B cell (primary cell): Measurements from ENCODE around the gene BCAM. TPM values are rescaled to one million over a fixed set of nuclear protein-coding genes. Genes with fewer than 3 reads are reported as not detected.

ENCODE experiments used
- ATAC-seq: fragments of 200-7000 bp; cut with Tn5 transposase; one replicate; pipeline ENCODE4 v1.10.0; 2021; ENCODE audit warnings: low read depth, mild to moderate bottlenecking, moderate number of reproducible peaks, moderate library complexity
- CTCF ChIA-PET: fragments of 350-600 bp; sonication (Branson Sonifier 250); formaldehyde crosslinking; loops from one replicate; lab custom pipeline; 2021; ENCODE audit warnings: antibody characterized with exemption, inconsistent platforms; lab: Charles Lee
- POLR2A ChIA-PET: fragments of 350-600 bp; sonication (Branson Sonifier 250); formaldehyde crosslinking; loops from one replicate; lab custom pipeline; 2021; ENCODE audit warnings: antibody characterized with exemption; lab: Charles Lee
- DNase-seq: peaks from one replicate; pipeline ENCODE4 v3.0.0; 2013
- H2AFZ ChIP-seq: 2 replicates; pipeline ENCODE4 v1.6.1; 2012; ENCODE audit warnings: mild to moderate bottlenecking, low read depth, low read length; ENCODE audit not compliant: insufficient read depth, poor library complexity, severe bottlenecking
- H3K27ac ChIP-seq, 2 donors: 1 replicate in 1 of 2; 2 replicates in 1 of 2; pipeline ENCODE4 v1.5.1; 2012 to 2013; ENCODE audit warnings: low read length in 2 of 2, mild to moderate bottlenecking in 2 of 2, moderate library complexity in 1 of 2
- H3K27me3 ChIP-seq, 4 experiments: fragments of 200-600 bp in 1 of 4; sonication (generic) in 1 of 4; replicated peaks in 1 of 4; 1 replicate in 2 of 4; 2 replicates in 2 of 4; pipeline versions ENCODE4 v1.6.1 to v1.7.0; 2013 to 2016; ENCODE audit warnings: low read length in 3 of 4, mild to moderate bottlenecking in 2 of 4, mixed read lengths in 1 of 4, moderate library complexity in 1 of 4; ENCODE audit not compliant: insufficient read depth in 4 of 4, control insufficient read depth in 3 of 4; ENCODE audit errors: control extremely low read depth in 1 of 4
- H3K36me3 ChIP-seq, 2 experiments: replicated peaks in 1 of 2; 1 replicate in 1 of 2; 2 replicates in 1 of 2; pipeline versions ENCODE4 v1.6.1 to v1.7.1; 2013; ENCODE audit warnings: low read length in 1 of 2; ENCODE audit not compliant: insufficient read depth in 2 of 2, control insufficient read depth in 1 of 2; ENCODE audit errors: control extremely low read depth in 1 of 2, extremely low read depth in 1 of 2
- H3K4me1 ChIP-seq, 2 donors: fragments of 200-600 bp in 1 of 2; sonication (generic) in 1 of 2; 1 replicate in 1 of 2; 2 replicates in 1 of 2; pipeline versions ENCODE4 v1.5.1 to v1.6.1; 2013 to 2017; ENCODE audit warnings: low read length in 2 of 2; ENCODE audit not compliant: control insufficient read depth in 2 of 2, insufficient read depth in 2 of 2
- H3K4me2 ChIP-seq: replicated peaks from 2 replicates; pipeline ENCODE3; 2012; ENCODE audit warnings: mild to moderate bottlenecking, low read depth, low read length; ENCODE audit not compliant: poor library complexity, severe bottlenecking
- H3K4me3 ChIP-seq, 5 experiments: fragments of 200-600 bp in 1 of 5; sonication (generic) in 1 of 5; 1 replicate in 3 of 5; 2 replicates in 2 of 5; pipeline versions ENCODE4 v1.5.1 to v1.7.0; 2011 to 2016; ENCODE audit warnings: low read length in 4 of 5, mild to moderate bottlenecking in 4 of 5, low read depth in 2 of 5, control low read depth in 1 of 5, moderate library complexity in 1 of 5; ENCODE audit not compliant: insufficient read depth in 1 of 5; ENCODE audit errors: control extremely low read depth in 1 of 5, extremely low read depth in 1 of 5
- H3K79me2 ChIP-seq: fragments of 200-600 bp; sonication (generic); one replicate; pipeline ENCODE4 v1.6.0; 2016; ENCODE audit warnings: low read length; ENCODE audit not compliant: control insufficient read depth, insufficient read depth
- H3K9ac ChIP-seq: fragments of 200-600 bp; sonication (generic); 2 replicates; pipeline ENCODE4 v1.6.1; 2017; ENCODE audit warnings: mild to moderate bottlenecking, low read length, moderate library complexity
- H3K9me3 ChIP-seq, 3 donors: one replicate each; pipeline versions ENCODE4 v1.6.1 to v1.7.1; 2013; ENCODE audit warnings: low read length in 2 of 3; ENCODE audit not compliant: control insufficient read depth in 2 of 3, insufficient read depth in 1 of 3; ENCODE audit errors: control extremely low read depth in 1 of 3
- H4K20me1 ChIP-seq: 2 replicates; pipeline ENCODE4 v1.6.0; 2012; ENCODE audit warnings: mild to moderate bottlenecking, low read length; ENCODE audit not compliant: insufficient read depth, control insufficient read depth, poor library complexity, severe bottlenecking
- H3K27ac Mint-ChIP-seq: one replicate; pipeline ENCODE4 v1.8.0; 2021; ENCODE audit warnings: mixed read lengths
- H3K27me3 Mint-ChIP-seq: one replicate; pipeline ENCODE4 v1.8.0; 2021; ENCODE audit warnings: mixed read lengths
- H3K4me1 Mint-ChIP-seq: one replicate; pipeline ENCODE4 v1.8.0; 2021; ENCODE audit warnings: mixed read lengths
- H3K4me3 Mint-ChIP-seq: one replicate; pipeline ENCODE4 v1.8.0; 2021; ENCODE audit warnings: mixed read lengths
- H3K9me3 Mint-ChIP-seq: one replicate; pipeline ENCODE4 v1.8.0; 2022; ENCODE audit warnings: mixed read lengths; ENCODE audit not compliant: insufficient read depth
- EZH2 ChIP-seq: IDR thresholded peaks from 2 replicates; pipeline ENCODE4 v1.6.1; 2012; ENCODE audit warnings: borderline replicate concordance, low read depth, mild to moderate bottlenecking, moderate library complexity, low read length; ENCODE audit not compliant: insufficient read depth, poor library complexity, severe bottlenecking
- WGBS: methylation state at CpG from one replicate; pipeline ENCODE4 v1.1.5; 2013; ENCODE audit warnings: missing lambda C conversion rate; ENCODE audit not compliant: insufficient coverage; 5-methylcytosine and 5-hydroxymethylcytosine counted together
- intact Hi-C: fragments of 100-400 bp; cut with micrococcal nuclease; formaldehyde crosslinking; loops from one replicate; pipeline ENCODE4 v1.10.0; 2022
- polyA minus RNA-seq: library from RNA; depleted of rRNA, polyadenylated mRNA; stranded (reverse); fragments of >200 nt; gene quantifications from 2 replicates; pipeline ENCODE4 v1.2.3, GENCODE V29; 2012
- polyA plus RNA-seq: library from polyadenylated mRNA; depleted of rRNA; stranded (reverse); fragments of >200 nt; gene quantifications from 2 replicates; pipeline ENCODE4 v1.2.3, GENCODE V29; 2012
- total RNA-seq, 2 donors: library from RNA; stranded (reverse); fragments of 120-200 nt in 1 of 2; gene quantifications; 1 replicate in 1 of 2; 2 replicates in 1 of 2; pipeline versions ENCODE4 v1.2.3 to v1.2.4, GENCODE V29; 2013 to 2022
- TF ChIP-seq, protein P1 (sequence below): fragments of 200-600 bp; IDR thresholded peaks from one replicate; pipeline ENCODE4 v1.8.0; 2022; ENCODE audit warnings: antibody characterized with exemption, mild to moderate bottlenecking

The BCAM gene
- total RNA-seq (not detected in 2 replicates), polyA plus RNA-seq (not detected in 2 replicates), polyA minus RNA-seq (0.17 and 0.36 TPM in 2 replicates)
- 1.8 TPM for total RNA-seq (2013)

GRCh38 chr19:44808463-44809371 is at the start of gene BCAM:
BCAM (plus strand) TSS chr19:44809103; CDS start chr19:44809125, 22 bp downstream.
- TF ChIP-seq, protein P1, sequence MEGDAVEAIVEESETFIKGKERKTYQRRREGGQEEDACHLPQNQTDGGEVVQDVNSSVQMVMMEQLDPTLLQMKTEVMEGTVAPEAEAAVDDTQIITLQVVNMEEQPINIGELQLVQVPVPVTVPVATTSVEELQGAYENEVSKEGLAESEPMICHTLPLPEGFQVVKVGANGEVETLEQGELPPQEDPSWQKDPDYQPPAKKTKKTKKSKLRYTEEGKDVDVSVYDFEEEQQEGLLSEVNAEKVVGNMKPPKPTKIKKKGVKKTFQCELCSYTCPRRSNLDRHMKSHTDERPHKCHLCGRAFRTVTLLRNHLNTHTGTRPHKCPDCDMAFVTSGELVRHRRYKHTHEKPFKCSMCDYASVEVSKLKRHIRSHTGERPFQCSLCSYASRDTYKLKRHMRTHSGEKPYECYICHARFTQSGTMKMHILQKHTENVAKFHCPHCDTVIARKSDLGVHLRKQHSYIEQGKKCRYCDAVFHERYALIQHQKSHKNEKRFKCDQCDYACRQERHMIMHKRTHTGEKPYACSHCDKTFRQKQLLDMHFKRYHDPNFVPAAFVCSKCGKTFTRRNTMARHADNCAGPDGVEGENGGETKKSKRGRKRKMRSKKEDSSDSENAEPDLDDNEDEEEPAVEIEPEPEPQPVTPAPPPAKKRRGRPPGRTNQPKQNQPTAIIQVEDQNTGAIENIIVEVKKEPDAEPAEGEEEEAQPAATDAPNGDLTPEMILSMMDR: no peak
- no peak for TF ChIP-seq EZH2
- H3K4me1 Mint-ChIP-seq: peaks cover 9% of the 10 kb centered on the region
- ATAC-seq: peak; percentile 28

More at GRCh38 chr19:44808463-44809371, at the start of gene BCAM:
- CTCF ChIA-PET: interaction anchor here (1.3 to 1.7 kb wide), 2 partner anchors 14 to 84 kb away, joined by 3 to 11 read pairs; no protein-coding TSS in a partner anchor
- Mint-ChIP-seq H3K27me3 (peaks cover 33% of the 10 kb centered on the region), H3K9me3 (no peaks in the 10 kb centered on the region), H3K4me3 (peak within 1 kb of the TSS; percentile 23), H3K27ac (no peak within 1 kb of the TSS)
- no peak for DNase-seq
- intact Hi-C loops: loop anchor here (10.0 kb wide), 1 partner anchor 436 kb away; the partner anchor contains the start of gene EXOC3L2
- Histone ChIP-seq H2AFZ (peak within 1 kb of the TSS; percentile 42), H3K9me3 (peaks cover 0 to 9% (median 0%) of the 10 kb centered on the region in 3 donors), H3K4me2 (peak within 1 kb of the TSS; percentile 64), H3K4me3 (peak within 1 kb of the TSS in 1 of 5 experiments; percentile 24), H4K20me1 (no peaks in the 10 kb centered on the region), H3K27ac (no peak within 1 kb of the TSS), H3K4me1 (peaks cover 10% of the 10 kb centered on the region in 2 donors), H3K36me3 (no peaks in the 10 kb centered on the region), H3K9ac (no peak within 1 kb of the TSS), H3K79me2 (no peaks in the 10 kb centered on the region), H3K27me3 (peaks cover 0 to 31% (median 7%) of the 10 kb centered on the region in 4 experiments)
- 5% methylated on average over 55 of the region's 59 CpGs for whole genome bisulfite sequencing
- POLR2A ChIA-PET: interaction anchor here (0.6 kb wide), 1 partner anchor 122 kb away, joined by 3 read pairs; no protein-coding TSS in a partner anchor
